Colon (tissue), 2 donors: Measurements from ENCODE around the gene ARRB2.
"Not testable (repeated sequence)": the region's sequence is repeated elsewhere in the genome, so short reads cannot be mapped to it uniquely, and the experiment has no call there.

Experiments
- FAIRE-seq: peaks from 2 replicates; lab custom pipeline; 2012; peaks lifted over from hg19 to GRCh38; lab: Jason Lieb, UNC
- donor health status: control.
- donor health status: control.

ARRB2 gene

GRCh38 chr17:4703330-4703691 lies 7.1 kb upstream of the ARRB2 start:
- no peak for FAIRE-seq

- not testable (repeated sequence) for FAIRE-seq
Measured at GRCh38 chr17:4704574-4704907, 5.9 kb upstream of the ARRB2 start.

GRCh38 chr17:4704991-4705390 lies 5.4 kb upstream of the ARRB2 start:
- FAIRE-seq = no peak

- FAIRE-seq = no peak
Measured at GRCh38 chr17:4706121-4706520, 4.3 kb upstream of the ARRB2 start.

- FAIRE-seq = no peak
Measured at GRCh38 chr17:4708436-4708835, 2.0 kb upstream of the ARRB2 start.

GRCh38 chr17:4710693-4711634 lies 532 bp downstream of the ARRB2 start:
- FAIRE-seq = no peak

GRCh38 chr17:4711661-4712181 lies 1.3 kb downstream of the ARRB2 start:
- FAIRE-seq = no peak

GRCh38 chr17:4712526-4712925 lies 2.1 kb downstream of the ARRB2 start:
- FAIRE-seq = no peak

GRCh38 chr17:4714340-4715062 lies 4.1 kb downstream of the ARRB2 start:
- FAIRE-seq = not testable (repeated sequence)

GRCh38 chr17:4715063-4715744 lies 4.8 kb downstream of the ARRB2 start:
- no peak for FAIRE-seq

- no peak for FAIRE-seq
Measured at GRCh38 chr17:4716081-4716480, 5.6 kb downstream of the ARRB2 start.

- no peak for FAIRE-seq
Measured at GRCh38 chr17:4717791-4718190, 7.4 kb downstream of the ARRB2 start.

GRCh38 chr17:4718276-4718675 lies 7.8 kb downstream of the ARRB2 start:
- FAIRE-seq = no peak

- FAIRE-seq = no peak
Measured at GRCh38 chr17:4719146-4719545, 8.7 kb downstream of the ARRB2 start.

GRCh38 chr17:4719684-4720221 lies 9.3 kb downstream of the ARRB2 start:
- FAIRE-seq = no peak

GRCh38 chr17:4720787-4721186 lies 10.4 kb downstream of the ARRB2 start:
- no peak for FAIRE-seq

- FAIRE-seq = no peak
Measured at GRCh38 chr17:4721203-4722135, 11.0 kb downstream of the ARRB2 start.

GRCh38 chr17:4722678-4723240 lies 12.3 kb downstream of the ARRB2 start:
- FAIRE-seq = no peak

GRCh38 chr17:4724650-4725049 lies 14.2 kb downstream of the ARRB2 start:
- no peak for FAIRE-seq

GRCh38 chr17:4725646-4726310 lies 15.3 kb downstream of the ARRB2 start:
- no peak for FAIRE-seq
